HG02870 (cell line): ENCODE data around the gene TENT4B.
A peak's percentile ranks its signal among the peaks of the same experiment; 100 is the strongest.
"Not testable (repeated sequence)": the region's sequence is repeated elsewhere in the genome, so short reads cannot be mapped to it uniquely, and the experiment has no call there.

Experiments used
- ATAC-seq: cut with Tn5 transposase; IDR thresholded peaks from one replicate; pipeline ENCODE4 v1.9.1; 2021; ENCODE audit warnings: mild to moderate bottlenecking, moderate library complexity; ENCODE audit not compliant: unreplicated experiment

The TENT4B gene

GRCh38 chr16:50227665-50228064 is 74.6 kb downstream of the TENT4B start:
- ATAC-seq, result no peak

- ATAC-seq, result no peak
Measured at GRCh38 chr16:50228364-50228868, 75.3 kb downstream of the TENT4B start.

- ATAC-seq, result no peak
Measured at GRCh38 chr16:50229149-50229726, 76.1 kb downstream of the TENT4B start.

DNA sequence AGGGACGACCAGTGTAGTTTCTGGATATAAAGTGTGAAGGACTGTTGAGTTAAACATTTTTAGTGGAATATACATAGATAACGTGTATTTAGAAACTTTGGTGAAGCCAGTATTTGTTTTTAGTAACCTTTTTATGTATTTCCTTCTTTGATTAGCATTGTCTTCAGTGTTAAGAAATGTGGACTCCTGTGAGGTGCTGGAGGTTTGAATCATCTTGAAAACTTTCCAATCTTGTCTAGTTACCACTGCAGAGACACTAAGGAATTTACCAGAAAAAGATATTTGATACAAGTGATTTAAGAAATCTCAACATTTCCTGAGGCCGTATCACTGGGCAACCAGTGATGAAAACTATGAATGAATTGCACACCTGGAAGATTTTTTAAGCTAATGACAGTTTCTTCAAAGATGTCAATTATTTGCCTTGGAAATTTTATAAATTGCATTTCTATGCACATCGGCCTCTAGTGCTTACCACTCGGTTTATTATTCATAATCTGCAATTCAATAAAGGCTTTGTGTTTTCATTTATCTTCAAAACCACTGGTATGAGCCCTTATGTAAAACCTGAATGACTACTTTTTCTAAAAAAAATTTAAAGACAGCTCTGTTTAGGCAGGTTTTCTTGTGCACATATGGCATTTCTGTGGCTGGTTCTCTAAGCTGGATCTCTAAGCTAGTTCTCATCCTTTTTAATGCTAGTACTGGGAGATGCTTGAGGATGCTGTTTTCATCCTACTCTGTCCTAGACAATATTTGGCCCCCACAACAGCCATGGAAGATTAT is 81.9 kb downstream of the TENT4B start:
- no peak for ATAC-seq

DNA sequence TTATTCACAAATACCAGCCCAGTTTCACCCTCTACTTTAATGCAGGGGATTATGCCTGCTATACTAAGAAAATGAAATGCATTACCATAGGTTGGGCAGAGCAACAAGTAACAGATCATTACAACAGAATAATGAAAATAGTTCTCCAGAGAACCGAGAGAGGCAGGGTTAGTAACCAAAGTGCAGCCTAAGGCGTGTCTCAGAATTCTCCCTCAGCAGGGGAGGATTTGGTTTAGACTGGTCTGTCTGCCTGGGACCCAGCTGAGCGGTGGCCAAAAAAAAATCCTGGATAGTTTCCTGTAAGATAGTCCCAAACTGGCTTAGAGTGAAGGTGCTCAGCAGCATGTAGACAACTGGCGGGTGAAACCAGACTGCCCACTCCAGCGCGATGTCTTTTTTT is 82.5 kb downstream of the TENT4B start:
- no peak for ATAC-seq

GRCh38 chr16:50238314-50238713 is 85.2 kb downstream of the TENT4B start:
- no peak for ATAC-seq

GRCh38 chr16:50238868-50239301 is 85.8 kb downstream of the TENT4B start:
- ATAC-seq, result no peak

GRCh38 chr16:50243024-50243423 is 89.9 kb downstream of the TENT4B start:
- not testable (repeated sequence) for ATAC-seq

DNA sequence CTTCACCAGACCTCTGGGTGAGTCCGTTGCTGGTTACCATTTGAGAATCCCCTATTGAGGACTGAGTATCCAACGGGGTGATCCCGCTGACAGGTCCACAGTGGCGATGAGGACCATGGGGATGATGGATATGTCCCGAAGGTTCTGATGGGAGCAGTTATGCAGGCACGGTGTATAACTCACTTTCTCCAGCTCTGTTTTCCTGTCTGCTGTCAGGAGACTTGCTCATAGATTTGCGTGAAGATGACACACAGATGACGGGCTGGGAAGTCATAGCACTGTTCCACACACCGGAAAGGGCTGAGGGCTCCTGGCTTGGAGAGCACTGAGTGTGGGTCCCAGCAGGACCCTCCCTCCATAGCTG is 91.0 kb downstream of the TENT4B start:
- no peak for ATAC-seq

DNA sequence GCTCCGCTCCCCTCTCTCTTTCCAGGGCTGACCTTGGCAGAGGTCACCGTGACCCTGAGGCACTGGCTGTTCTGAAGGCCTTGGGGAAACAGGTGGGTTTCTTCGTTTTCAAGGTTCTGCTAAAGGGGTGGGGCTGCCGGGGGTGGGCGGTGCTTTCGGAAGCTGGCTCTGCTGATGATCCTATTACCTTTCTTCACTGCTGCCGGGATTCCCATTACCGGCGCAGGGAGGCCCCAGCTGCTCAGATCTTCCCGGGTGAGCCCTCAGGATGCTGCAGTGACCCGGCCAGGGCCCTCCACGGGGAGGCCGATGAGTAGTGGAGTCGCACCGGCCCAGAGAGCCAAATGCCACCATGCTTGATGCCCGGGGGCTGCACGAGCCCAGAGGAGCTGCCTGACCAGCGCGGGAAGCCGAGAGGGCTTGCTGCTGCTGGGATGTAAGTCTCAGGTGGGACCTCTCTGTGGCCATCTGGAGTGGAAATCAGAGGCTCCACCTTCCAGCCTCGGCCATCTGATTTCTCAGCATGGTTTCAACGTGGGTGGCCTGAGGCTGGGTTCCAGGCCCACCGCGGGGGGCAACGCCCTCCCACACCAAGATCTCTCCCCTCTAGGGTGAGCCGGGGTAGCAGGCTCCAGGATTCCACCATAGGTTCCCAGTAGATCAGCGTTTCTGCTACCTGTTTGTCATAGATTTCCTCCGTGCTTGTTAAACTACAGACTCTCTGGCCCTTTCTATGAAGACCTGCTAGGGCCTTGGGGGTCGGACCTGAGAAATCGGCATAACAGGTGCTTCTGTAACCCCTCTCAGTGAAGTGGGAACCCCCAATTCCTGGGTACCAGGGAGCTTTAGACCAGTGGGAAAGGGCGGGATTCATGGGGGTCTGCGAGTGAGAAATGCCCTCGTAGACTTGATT is 91.7 kb downstream of the TENT4B start:
- no peak for ATAC-seq

GRCh38 chr16:50245417-50246298 is 92.6 kb downstream of the TENT4B start:
- ATAC-seq, result peak; percentile 51

- peak; percentile 26 for ATAC-seq
Measured at GRCh38 chr16:50246299-50247122, 93.4 kb downstream of the TENT4B start.

DNA sequence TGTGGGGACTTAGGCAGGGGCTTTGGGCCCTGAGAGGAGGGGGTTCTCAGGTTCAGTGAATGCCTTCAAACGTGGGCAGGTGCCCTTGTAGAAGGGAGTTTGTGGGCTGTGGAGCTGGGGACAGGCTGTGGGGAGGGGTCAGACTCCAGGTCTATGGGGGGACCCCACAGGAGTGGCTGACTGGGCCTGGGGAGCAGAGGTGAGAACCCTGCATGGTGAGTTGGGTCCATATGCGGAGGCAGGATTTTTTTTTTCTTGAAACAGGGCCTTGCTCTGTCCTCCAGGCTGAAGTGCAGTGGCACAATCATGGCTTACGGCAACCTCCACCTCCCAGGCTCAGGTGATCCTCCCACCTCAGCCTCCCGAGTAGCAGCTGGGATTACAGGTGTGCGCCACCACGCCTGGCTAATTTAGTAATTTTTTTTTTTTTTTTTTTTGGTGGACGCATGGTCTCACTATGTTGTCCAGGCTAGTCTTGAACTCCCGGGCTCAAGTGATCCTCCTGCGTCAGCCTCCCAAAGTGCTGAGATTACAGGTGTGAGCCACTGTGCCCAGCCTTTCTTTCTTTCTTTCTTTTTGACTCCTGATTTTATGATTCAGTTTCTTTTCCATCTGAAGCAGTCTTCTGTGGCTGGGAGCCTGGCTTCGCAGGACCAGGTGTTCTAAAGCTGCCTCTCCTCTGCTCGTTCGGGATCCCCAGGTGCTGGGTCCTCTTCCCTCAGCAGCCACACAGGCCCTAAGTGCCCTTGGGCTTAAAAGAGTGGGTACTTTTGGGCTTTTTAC is 94.2 kb downstream of the TENT4B start:
- ATAC-seq, result no peak

DNA sequence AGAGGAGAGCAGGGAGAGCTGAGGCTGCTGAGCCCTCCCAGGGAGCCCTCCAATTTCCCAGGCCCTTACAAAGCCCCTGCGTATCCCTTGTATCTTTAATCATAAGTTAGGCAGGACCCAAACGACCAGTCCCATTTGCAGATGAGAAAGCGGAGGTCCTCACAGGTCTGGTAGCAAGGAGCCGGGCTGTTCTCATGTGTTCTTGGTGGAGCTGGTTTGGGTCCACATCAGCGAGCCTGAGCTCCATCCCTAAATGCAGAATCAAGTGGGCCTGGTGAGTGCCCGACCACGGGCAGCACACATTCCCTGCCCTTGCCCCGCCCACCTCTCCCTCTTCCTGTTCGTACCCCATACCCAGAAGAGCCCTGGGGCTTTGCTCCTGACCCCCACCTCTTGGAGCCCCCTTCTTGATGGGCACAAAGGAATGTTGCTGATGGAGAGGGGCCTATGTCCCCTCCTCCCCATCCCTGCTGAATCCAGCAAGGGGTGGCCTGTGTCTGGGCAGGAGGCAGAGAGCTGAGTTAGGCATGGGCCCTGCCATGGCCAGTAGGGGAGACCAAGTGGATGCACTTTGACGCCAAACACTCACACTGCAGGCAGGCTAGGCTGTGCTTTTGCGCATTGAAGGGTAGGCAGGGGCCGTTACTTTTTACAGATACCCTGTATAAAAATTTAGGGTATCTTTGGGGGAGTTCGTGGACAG is 95.0 kb downstream of the TENT4B start:
- no peak for ATAC-seq

DNA sequence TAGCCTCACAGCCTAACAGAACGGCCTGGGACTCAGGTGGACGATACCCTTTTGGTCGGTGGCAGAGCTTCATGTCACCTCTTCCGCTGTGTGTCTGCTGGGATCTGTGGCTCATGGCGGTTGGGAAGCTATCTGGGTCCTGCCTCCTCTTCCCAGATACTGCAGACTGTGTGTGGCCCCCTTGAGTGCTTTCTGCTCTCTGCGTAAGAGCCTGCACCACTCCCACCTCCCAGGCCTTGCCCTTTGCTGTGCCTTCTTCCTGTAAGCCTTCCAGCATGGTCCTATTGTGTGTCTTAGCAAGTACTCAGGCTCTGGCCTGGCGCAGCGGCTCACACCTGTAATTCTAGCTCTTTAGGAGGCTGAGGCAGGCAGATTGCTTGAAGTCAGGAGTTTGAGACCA is 95.7 kb downstream of the TENT4B start:
- ATAC-seq, result no peak

DNA sequence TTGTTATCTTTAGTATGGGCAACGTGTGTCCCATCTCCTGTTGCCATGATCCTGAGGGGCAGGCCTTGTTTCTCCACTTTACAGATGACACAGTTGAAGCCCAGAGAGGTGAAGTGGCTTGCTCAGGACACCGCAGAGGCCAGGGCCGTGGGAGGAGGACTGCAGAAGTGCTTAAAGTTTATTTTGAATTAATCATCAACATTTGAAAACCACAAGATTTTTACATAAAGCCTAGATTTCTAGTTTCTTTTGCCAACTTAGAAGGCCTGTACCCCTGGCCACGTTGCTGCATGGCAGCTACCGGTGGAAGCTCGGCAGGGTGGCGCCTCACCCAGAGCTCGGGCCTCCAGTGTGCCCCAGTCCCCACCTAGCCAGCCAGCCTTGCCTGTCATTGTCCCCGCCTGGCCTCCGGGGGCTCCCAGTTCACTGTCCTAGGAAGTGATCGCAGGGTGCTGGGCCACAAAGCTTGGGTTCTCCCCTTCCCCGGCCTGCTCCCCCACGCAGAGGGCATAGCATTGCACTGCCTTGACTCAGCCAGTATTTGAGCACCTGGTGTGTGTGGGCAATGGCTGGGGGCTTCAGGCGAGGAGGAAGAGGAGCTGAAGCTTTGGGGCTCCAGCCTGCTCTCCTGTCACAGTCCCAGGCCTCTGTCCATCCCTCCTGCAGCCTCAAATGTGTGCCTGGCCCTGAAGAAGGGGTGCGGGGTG is 98.4 kb downstream of the TENT4B start:
- no peak for ATAC-seq

DNA sequence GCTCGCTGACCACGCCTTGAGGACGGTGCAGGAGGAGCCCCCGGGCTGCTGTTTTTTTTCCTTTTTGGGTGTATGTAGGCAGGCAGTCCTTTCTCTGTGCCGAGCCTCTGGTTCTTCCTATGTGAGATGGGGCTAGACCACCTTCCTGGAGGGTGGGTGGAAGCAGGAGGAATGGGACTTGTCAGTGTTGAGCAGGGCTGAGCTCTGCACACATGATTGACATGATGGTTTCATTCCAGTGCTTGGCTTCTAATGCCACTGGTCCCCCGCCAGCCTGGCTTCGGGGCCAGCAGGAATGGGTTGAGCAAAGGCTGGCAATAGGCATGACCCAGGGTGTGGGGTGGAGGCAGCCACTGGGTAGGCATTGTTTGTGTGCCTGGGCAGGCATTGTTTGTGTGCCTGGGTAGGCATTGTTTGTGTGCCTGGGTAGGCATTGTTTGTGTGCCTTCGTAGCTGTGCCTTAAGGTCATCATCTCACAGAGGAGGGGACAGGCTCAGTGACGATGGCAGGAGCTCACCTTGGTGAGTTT is 99.0 kb downstream of the TENT4B start:
- ATAC-seq, result no peak
